Activated CD8-positive, alpha-beta T cell treated with anti-CD3 and anti-CD28 coated beads for 36 hours (primary cell): ENCODE results near the gene DLG1. TPM values are rescaled to one million over a fixed set of nuclear protein-coding genes. Genes with fewer than 3 reads are reported as not detected.

Experiments used
- ATAC-seq: fragments of 200-7000 bp; cut with Tn5 transposase; one replicate; pipeline ENCODE4 v1.10.0; 2021; ENCODE audit warnings: mild to moderate bottlenecking, moderate library complexity
- CTCF ChIA-PET: fragments of 350-600 bp; sonication (Branson Sonifier 250); formaldehyde crosslinking; loops from one replicate; lab custom pipeline; 2021; ENCODE audit warnings: antibody characterized with exemption; lab: Charles Lee
- POLR2A ChIA-PET: fragments of 350-600 bp; sonication (Branson Sonifier 250); formaldehyde crosslinking; loops from one replicate; lab custom pipeline; 2021; ENCODE audit warnings: antibody characterized with exemption; lab: Charles Lee
- DNase-seq: peaks from one replicate; pipeline ENCODE4 v3.0.0-alpha.2; 2020
- H3K27ac Mint-ChIP-seq: one replicate; pipeline ENCODE4 v1.8.0; 2021; ENCODE audit warnings: mild to moderate bottlenecking, mixed read lengths
- H3K27me3 Mint-ChIP-seq: one replicate; pipeline ENCODE4 v1.8.0; 2021; ENCODE audit warnings: mixed read lengths
- H3K36me3 Mint-ChIP-seq: one replicate; pipeline ENCODE4 v1.8.0; 2021; ENCODE audit warnings: low read depth, mixed read lengths
- H3K4me1 Mint-ChIP-seq: one replicate; pipeline ENCODE4 v1.8.0; 2021; ENCODE audit warnings: low read depth, mixed read lengths
- H3K4me3 Mint-ChIP-seq: one replicate; pipeline ENCODE4 v1.8.0; 2021; ENCODE audit warnings: mild to moderate bottlenecking, moderate library complexity, mixed read lengths
- H3K9me3 Mint-ChIP-seq: one replicate; pipeline ENCODE4 v1.8.0; 2021; ENCODE audit warnings: mixed read lengths
- intact Hi-C: fragments of 100-400 bp; cut with micrococcal nuclease; formaldehyde crosslinking; loops from one replicate; pipeline ENCODE4 v1.10.0; 2022
- total RNA-seq, 2 experiments: library from RNA; stranded (reverse); gene quantifications; one replicate each; pipeline ENCODE4 v1.2.3, GENCODE V29; 2021
- TF ChIP-seq, protein P1 (sequence below): fragments of 200-600 bp; IDR thresholded peaks from one replicate; pipeline ENCODE4 v1.8.0; 2022; ENCODE audit warnings: antibody characterized with exemption, mild to moderate bottlenecking

The DLG1 gene
- total RNA-seq, 2 experiments from 2014 or later = 57.6 to 62.2 TPM

DNA sequence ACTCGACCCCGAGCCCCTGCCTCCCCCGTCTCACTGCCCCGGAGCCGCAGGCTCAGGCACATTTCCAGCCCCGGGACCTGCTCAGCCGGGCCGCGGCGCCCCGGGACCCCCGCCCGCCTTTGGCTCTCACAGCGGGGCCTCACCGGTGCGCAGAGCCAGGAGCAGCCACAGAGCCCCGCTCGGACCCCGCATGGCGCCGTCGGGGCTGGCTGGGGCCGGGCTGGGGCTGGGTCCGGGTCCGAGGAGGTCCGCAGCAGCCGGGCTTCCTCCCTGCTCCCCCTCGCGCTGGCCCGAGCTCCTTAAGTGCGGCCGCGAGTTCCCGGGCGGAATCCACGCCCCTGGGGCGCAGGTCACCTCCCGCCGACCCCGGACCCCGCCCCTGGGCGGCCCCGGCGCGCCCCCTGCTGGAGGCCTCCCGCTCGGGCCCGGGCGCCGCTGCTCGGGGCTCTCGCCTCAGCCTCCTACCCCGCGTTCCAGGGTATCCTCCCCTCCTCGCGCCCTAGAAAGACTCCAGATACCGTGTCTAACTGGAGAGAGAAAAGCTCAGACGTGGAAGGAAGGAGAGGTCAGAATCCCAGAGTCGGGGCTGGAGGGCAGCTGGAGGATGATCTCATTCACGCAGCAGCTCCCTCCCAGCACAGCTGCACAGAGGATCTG, 268.8 kb downstream of the DLG1 start, which contains the start of gene MELTF:
Gene MELTF, minus strand, starts transcription at position 307 of the 657 bp plus-strand sequence. Its CDS starts 115 bp downstream, at position 192.
- peaks cover 15% of the 10 kb centered on the region for H3K27me3 Mint-ChIP-seq
- H3K4me1 Mint-ChIP-seq = peaks cover 4% of the 10 kb centered on the region
- H3K4me3 Mint-ChIP-seq = peak within 1 kb of the TSS; percentile 73
- DNase-seq = peak; percentile 70
- intact Hi-C loops = no loop called here
- H3K9me3 Mint-ChIP-seq = no peaks in the 10 kb centered on the region
- peak; percentile 93 for ATAC-seq
- no peaks in the 10 kb centered on the region for H3K36me3 Mint-ChIP-seq
- CTCF ChIA-PET = interaction anchor here (0.6 to 4.5 kb wide), 30 partner anchors 9 to 472 kb away, joined by 3 to 50 read pairs (median 4); no protein-coding TSS in a partner anchor
- no peak within 1 kb of the TSS for H3K27ac Mint-ChIP-seq
- POLR2A ChIA-PET = interaction anchor here (0.6 to 3.9 kb wide), 3 partner anchors 13 to 486 kb away, joined by 3 to 17 read pairs (median 3); no protein-coding TSS in a partner anchor
- TF ChIP-seq, protein P1, sequence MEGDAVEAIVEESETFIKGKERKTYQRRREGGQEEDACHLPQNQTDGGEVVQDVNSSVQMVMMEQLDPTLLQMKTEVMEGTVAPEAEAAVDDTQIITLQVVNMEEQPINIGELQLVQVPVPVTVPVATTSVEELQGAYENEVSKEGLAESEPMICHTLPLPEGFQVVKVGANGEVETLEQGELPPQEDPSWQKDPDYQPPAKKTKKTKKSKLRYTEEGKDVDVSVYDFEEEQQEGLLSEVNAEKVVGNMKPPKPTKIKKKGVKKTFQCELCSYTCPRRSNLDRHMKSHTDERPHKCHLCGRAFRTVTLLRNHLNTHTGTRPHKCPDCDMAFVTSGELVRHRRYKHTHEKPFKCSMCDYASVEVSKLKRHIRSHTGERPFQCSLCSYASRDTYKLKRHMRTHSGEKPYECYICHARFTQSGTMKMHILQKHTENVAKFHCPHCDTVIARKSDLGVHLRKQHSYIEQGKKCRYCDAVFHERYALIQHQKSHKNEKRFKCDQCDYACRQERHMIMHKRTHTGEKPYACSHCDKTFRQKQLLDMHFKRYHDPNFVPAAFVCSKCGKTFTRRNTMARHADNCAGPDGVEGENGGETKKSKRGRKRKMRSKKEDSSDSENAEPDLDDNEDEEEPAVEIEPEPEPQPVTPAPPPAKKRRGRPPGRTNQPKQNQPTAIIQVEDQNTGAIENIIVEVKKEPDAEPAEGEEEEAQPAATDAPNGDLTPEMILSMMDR = peak; percentile 95

DNA sequence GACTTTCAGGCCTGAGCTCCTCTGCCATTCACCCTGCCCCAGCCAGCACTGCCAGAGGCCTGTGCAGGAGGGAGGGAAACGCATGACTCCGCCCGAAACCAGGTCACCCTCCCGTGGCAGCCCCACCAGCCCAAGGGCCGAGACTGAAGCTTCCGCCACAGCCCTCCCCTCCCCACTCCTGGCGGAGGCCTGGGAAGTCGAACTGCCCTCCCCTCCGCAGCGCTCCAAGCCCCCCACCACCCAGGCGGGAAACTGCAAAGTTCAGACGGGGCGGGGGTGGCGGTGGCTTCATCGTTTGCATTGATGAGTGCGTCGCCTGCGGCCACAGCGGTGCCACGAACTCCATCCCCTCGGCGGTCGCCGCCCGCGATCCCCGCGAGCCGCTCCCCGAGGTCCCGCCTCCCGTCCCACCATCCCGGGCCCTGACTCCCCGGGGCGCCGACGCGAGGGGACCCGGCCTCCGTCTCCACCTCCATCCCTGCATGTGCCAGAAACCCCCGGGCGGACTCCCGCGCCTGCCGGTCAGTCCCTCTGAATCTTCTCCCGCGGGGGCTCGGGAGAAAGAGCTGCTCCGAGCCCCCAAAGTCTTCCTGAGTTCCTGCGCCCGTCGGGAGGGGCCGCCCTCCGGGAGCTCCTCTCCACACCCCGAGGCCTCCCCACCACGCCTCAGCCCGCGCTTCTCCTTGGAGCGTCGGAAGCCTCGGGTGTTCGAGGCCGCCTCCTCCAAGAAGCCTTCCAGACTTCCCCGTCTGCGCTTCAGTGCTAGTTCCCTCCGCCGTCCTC, 269.5 kb downstream of the DLG1 start:
- H3K27ac Mint-ChIP-seq = no peak overlapping the region
- ChIA-PET CTCF (interaction anchor here (0.6 to 4.5 kb wide), 23 partner anchors 10 to 473 kb away, joined by 3 to 50 read pairs (median 4); no protein-coding TSS in a partner anchor), POLR2A (interaction anchor here (0.6 to 3.9 kb wide), 3 partner anchors 12 to 487 kb away, joined by 3 to 17 read pairs (median 3); no protein-coding TSS in a partner anchor)
- peaks cover 6% of the 10 kb centered on the region for H3K4me1 Mint-ChIP-seq
- H3K9me3 Mint-ChIP-seq = no peaks in the 10 kb centered on the region
- H3K4me3 Mint-ChIP-seq = peak overlapping the region; percentile 73
- ATAC-seq = peak; percentile 13
- peaks cover 16% of the 10 kb centered on the region for H3K27me3 Mint-ChIP-seq
- peak; percentile 35 for DNase-seq
- no peaks in the 10 kb centered on the region for H3K36me3 Mint-ChIP-seq
- intact Hi-C loops = no loop called here
- TF ChIP-seq, protein P1 = no peak

DNA sequence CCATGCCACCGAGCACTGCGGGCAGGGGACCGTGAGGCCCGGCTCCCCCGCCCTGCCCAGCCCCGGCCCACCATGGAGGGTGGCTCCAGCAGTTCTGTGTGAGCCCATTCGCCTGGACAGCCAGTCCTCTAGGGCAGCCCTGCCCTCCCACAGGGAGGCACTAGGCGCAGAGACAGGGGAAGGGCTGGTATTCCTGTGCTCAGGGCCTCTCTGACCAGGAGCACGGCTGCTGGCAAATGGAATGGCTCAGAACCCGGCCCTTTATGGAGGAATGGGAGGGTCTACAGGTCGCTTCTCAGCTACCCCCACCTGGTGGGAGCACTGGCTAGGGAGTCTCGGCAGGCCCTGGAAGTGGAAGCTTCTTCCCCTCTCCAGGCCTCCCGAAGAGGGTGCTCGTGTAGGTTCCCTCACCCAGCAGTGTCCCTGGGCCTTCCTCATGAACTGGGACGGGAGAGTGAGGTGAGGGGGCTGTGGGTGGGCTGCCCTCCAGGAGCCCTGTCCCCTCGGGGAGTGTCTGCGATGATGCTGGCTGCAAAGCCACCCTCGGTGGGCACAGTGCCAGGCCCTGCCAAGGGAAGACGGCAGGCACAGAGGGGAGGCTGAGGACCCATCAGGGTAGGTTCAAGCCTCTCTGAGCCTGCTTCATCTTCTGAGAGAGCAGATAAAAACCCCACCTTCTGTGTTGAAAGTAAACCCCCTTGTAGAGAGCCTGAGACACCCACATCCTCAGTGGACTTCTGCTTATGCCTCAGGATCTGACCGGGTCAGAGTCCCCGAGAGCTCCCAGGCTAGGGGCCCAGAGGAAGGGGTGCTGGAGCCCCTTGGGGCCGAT, 270.3 kb downstream of the DLG1 start:
- TF ChIP-seq, protein P1 = no peak
- no peaks in the 10 kb centered on the region for H3K36me3 Mint-ChIP-seq
- ATAC-seq (no peak), DNase-seq (no peak)
- intact Hi-C loops = no loop called here
- ChIA-PET POLR2A (interaction anchor here (3.9 kb wide), 1 partner anchor 25 kb away, joined by 17 read pairs; no protein-coding TSS in a partner anchor), CTCF (interaction anchor here (0.5 to 4.5 kb wide), 8 partner anchors 9 to 50 kb away, joined by 3 to 50 read pairs (median 6); no protein-coding TSS in a partner anchor)
- H3K4me1 Mint-ChIP-seq = peaks cover 13% of the 10 kb centered on the region
- H3K27ac Mint-ChIP-seq = no peak overlapping the region
- peak overlapping the region; percentile 73 for H3K4me3 Mint-ChIP-seq
- H3K9me3 Mint-ChIP-seq = no peaks in the 10 kb centered on the region
- peaks cover 18% of the 10 kb centered on the region for H3K27me3 Mint-ChIP-seq

DNA sequence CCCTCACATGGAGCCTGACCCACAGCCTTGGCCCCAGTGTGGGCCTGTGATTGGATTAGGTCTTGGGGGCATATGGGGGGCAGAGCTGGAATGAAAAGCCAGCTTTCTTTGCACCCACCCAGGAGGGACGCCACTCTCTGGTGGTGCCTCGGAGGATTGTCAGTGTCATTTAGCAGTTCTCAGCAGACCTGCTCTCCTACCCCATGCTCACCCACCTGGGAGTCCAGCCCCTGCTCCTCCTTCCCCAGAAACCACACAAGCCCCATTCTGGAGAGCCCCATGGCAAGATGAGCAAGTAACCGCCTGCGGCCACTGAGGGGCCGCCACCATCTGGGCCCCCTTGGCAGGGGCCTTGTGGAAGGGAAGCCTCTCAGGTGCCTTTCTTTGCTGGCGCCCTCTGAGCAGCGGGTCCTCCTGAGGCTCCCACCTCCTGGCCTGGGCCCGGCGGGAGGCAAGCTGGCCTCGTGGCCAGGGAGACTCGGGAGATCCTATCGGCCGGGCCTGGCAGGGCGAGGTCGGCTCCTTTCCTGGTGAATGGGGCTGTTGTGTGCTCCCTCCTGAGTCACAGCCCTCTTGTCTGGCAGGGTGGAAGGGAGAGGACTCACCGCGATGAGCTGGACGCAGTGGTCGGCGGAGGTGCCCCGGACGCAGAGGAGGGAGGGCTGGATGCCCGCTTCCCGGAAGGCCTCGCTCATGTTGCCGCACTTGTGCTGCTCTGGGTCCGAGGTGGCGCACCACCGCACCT, 271.1 kb downstream of the DLG1 start:
- intact Hi-C loops = no loop called here
- no peak for ATAC-seq
- Mint-ChIP-seq H3K27ac (no peak overlapping the region), H3K36me3 (no peaks in the 10 kb centered on the region), H3K4me3 (no peak overlapping the region), H3K27me3 (peaks cover 18% of the 10 kb centered on the region), H3K9me3 (no peaks in the 10 kb centered on the region), H3K4me1 (peaks cover 20% of the 10 kb centered on the region)
- TF ChIP-seq, protein P1 = no peak
- ChIA-PET POLR2A (interaction anchor here (3.9 kb wide), 1 partner anchor 24 kb away, joined by 17 read pairs; no protein-coding TSS in a partner anchor), CTCF (interaction anchor here (0.5 to 1.2 kb wide), 2 partner anchors 24 to 190 kb away, joined by 3 to 4 read pairs; no protein-coding TSS in a partner anchor)
- DNase-seq = no peak
